Body of pancreas (tissue), 4 donors: ENCODE results near the gene ASPA.

Experiments
- CTCF ChIP-seq, 7 experiments: fragments of 450-650 bp in 4 of 7; fragments of 200-600 bp in 3 of 7; sonication (generic) in 3 of 7; IDR thresholded peaks; one replicate each; pipeline ENCODE4 v1.5.1; 2016 to 2019; ENCODE audit warnings: antibody characterized with exemption in 7 of 7
- POLR2A ChIP-seq, 3 donors: fragments of 450-650 bp; IDR thresholded peaks; one replicate each; pipeline ENCODE4 v1.6.1; 2016; ENCODE audit warnings: antibody characterized with exemption in 3 of 3, mild to moderate bottlenecking in 2 of 3

GRCh38 chr17:3497101-3497500 lies 21.3 kb downstream of the ASPA start:
- no peak for TF ChIP-seq CTCF (IDR thresholded peaks at IDR 0.05)
- no peak for TF ChIP-seq POLR2A (IDR thresholded peaks at IDR 0.05)
